ENCODE results near the gene PRKCSH.

- TF ChIP-seq, protein P1, sequence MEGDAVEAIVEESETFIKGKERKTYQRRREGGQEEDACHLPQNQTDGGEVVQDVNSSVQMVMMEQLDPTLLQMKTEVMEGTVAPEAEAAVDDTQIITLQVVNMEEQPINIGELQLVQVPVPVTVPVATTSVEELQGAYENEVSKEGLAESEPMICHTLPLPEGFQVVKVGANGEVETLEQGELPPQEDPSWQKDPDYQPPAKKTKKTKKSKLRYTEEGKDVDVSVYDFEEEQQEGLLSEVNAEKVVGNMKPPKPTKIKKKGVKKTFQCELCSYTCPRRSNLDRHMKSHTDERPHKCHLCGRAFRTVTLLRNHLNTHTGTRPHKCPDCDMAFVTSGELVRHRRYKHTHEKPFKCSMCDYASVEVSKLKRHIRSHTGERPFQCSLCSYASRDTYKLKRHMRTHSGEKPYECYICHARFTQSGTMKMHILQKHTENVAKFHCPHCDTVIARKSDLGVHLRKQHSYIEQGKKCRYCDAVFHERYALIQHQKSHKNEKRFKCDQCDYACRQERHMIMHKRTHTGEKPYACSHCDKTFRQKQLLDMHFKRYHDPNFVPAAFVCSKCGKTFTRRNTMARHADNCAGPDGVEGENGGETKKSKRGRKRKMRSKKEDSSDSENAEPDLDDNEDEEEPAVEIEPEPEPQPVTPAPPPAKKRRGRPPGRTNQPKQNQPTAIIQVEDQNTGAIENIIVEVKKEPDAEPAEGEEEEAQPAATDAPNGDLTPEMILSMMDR (conservative IDR thresholded peaks at IDR 0.05) = no peak
- TF ChIP-seq ZFX (IDR thresholded peaks at IDR 0.05) = no peak
Observed at GRCh38 chr19:11480715-11481533, 45.5 kb downstream of the PRKCSH start, which contains the start of gene ELAVL3.

Data from C4-2B (cell line).